Epithelial cell of prostate (primary cell): ENCODE results near the gene UPK1B.
A peak's percentile ranks its signal among the peaks of the same experiment; 100 is the strongest.
"Not testable (repeated sequence)": the region's sequence is repeated elsewhere in the genome, so short reads cannot be mapped to it uniquely, and the experiment has no call there.

Experiments used
- DNase-seq: peaks from one replicate; pipeline ENCODE4 v3.0.0-alpha.2; 2011; ENCODE audit warnings: low read depth, low spot score
- H3K27ac ChIP-seq: fragments of 450-650 bp; 2 replicates; pipeline ENCODE4 v1.5.1; 2017; ENCODE audit warnings: mild to moderate bottlenecking

Gene UPK1B

DNA sequence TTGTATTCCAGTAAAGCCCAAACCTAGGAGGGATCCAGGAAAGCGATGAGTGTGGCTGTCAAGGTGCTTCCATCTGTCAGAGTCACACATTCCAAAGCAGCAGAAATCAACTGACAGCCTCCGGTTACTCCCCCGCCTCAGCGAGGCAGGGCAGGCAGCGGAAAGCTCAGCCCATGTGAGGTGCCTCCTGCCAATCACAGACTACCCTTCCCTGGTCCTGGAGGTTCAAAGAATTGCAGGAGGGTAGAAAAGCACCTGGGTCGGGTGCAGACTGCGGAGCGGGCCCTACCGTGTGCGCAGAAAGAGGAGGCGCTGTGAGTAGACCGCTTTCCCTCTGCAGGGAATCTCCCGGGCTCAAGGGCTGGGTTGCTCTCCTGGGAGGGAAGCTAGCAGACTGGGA is at the start of gene UPK1B:
Gene UPK1B (plus strand): TSS at position 274 of the 400 bp plus-strand sequence. CDS start 13,144 bp downstream, outside the sequence.
- no peak for DNase-seq
- H3K27ac ChIP-seq, result no peak within 1 kb of the TSS

GRCh38 chr3:119125342-119125741 is 48.1 kb upstream of the UPK1B start:
- no peak overlapping the region for H3K27ac ChIP-seq
- DNase-seq, result no peak

GRCh38 chr3:119125742-119126504 is 47.5 kb upstream of the UPK1B start:
- no peak overlapping the region for H3K27ac ChIP-seq
- DNase-seq, result no peak

GRCh38 chr3:119130291-119130690 is 43.1 kb upstream of the UPK1B start:
- DNase-seq, H3K27ac ChIP-seq: not testable (repeated sequence)

DNA sequence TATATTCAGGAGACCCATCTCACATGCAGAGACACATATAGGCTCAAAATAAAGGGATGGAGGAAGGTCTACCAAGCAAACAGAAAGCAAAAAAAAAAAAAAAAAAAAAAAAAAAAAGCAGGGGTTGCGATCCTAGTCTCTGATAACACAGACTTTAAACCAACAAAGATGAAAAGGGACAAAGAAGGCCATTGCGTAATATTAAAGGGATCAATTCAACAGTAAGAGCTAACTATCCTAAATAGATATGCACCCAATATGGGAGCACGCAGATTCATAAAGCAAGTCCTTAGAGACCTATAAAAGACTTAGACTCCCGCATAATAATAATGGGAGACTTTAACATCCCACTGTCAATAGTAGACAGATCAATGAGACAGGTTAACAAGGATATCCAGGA is 41.1 kb upstream of the UPK1B start:
- DNase-seq, H3K27ac ChIP-seq: not testable (repeated sequence)

GRCh38 chr3:119139360-119139759 is 34.0 kb upstream of the UPK1B start:
- not testable (repeated sequence) for DNase-seq, H3K27ac ChIP-seq

- H3K27ac ChIP-seq, result no peak overlapping the region
- no peak for DNase-seq
Measured at GRCh38 chr3:119140466-119140865, 32.9 kb upstream of the UPK1B start.

GRCh38 chr3:119145128-119145499 is 28.3 kb upstream of the UPK1B start:
- no peak overlapping the region for H3K27ac ChIP-seq
- no peak for DNase-seq

GRCh38 chr3:119145500-119146167 is 27.8 kb upstream of the UPK1B start, which contains the start of gene TEX55:
Gene TEX55, plus strand, starts transcription at chr3:119146165. Its CDS starts 25 bp downstream, at chr3:119146190.
- no peak within 1 kb of the TSS for H3K27ac ChIP-seq
- peak; percentile 12 for DNase-seq

DNA sequence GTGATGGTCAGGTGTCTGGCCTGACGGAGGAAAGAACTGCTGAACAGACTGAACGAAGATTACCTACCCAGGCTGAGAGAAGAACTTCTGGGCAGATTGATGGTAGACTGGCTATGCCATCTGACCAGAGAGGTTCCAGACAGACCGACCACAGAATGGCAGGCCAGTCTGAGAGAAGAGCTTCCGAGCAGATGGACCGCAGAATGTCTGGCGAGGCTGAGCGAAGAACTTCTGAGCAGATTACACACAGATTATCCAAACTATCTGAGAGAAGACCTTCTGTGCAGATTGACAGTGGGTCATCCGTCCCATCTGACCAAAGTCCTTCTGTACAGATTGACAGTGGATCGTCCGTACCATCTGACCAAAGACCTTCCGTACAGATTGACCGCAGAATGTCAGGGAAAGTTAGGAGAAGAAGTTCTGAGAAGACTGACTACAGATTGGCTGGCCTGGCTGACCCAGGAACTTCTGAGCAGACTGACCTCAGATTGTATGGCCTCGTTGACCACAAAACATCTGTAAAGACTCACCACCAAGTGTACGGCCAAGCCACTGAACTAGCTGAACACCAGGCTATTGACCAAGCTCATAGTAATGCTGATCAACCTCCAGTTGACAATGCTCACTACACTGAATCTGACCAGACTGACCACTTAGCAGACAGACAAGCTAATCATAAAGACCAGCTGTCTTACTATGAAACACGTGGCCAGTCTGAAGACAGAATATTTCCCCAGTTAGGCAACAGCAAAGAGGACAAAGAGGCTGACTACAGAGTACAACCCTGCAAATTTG is 26.6 kb upstream of the UPK1B start:
- no peak overlapping the region for H3K27ac ChIP-seq
- no peak for DNase-seq

DNA sequence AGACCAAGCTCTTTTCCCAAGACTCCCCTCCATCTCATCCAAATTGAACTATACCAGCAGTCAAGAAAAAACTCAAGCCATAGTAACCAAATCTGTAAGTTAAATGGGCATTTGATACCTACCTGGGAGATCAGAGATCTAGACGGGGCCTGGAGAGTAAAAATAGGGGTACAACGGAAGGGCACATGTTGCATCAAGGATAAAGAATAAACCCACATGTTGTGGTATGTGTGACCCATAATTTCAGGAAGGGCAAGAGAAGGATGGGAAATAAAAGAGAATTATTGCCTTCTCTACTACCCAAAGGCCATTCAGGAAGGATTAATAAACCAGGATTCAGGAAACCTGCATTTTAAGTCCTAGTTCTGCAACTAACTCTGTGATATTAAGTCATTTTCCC is 25.9 kb upstream of the UPK1B start:
- no peak for DNase-seq
- no peak overlapping the region for H3K27ac ChIP-seq

DNA sequence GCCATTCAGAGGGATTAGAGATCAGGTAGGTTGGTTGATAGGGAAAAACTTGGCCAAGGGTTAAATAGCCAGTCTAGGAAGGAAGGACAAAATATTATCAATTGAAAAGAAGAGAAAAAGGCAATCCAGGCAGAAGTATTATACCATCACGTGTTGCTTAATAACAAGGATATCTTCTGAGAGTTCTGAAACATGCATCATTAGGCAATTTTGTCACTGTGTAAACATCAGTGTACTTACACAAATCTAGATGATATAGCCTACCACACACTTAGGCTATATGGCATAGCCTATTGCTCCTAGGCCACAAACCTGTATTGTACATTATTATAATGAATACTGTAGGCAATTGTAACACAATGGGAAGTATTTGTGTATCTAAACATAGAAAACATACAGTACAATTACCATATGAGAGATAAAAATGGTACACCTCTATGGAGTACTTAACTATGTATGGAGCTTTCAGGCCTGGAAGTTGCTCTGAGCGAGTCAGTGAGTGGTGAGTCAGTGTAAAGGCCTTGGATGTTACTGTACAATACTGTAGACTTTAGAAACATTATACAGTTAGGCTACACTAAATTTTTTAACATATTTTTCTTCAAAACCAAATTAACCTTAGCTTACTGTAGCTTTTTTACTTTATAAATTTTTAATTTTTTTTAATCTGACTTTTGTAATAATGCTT is 24.8 kb upstream of the UPK1B start:
- H3K27ac ChIP-seq, result peak overlapping the region; percentile 51
- DNase-seq, result peak; percentile 43

- peak overlapping the region; percentile 51 for H3K27ac ChIP-seq
- DNase-seq, result peak; percentile 31
Measured at GRCh38 chr3:119149484-119149883, 23.9 kb upstream of the UPK1B start.

DNA sequence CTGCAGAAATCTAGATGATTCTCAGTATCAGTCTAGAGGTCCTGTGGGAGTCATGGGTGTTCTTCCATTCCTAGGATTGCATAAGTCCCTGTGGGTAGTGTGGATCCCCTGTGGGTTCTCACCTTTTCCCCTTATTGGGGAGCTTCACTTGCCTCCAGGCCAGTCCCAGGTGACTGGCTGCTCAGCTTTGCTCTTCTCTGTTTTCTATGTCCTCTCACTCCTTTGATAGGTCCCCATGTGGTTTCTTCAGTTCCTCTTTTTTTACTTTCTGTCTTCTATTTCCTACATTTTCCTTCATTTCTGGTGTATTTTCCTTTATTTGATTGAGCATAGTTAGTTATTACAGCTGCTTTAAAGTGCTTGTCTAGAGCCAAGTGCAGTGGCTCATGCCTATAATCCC is 16.5 kb upstream of the UPK1B start:
- H3K27ac ChIP-seq, result no peak overlapping the region
- DNase-seq, result no peak

GRCh38 chr3:119157971-119158370 is 15.4 kb upstream of the UPK1B start:
- H3K27ac ChIP-seq, result no peak overlapping the region
- no peak for DNase-seq

GRCh38 chr3:119160361-119160760 is 13.0 kb upstream of the UPK1B start:
- DNase-seq, result peak; percentile 73
- peak overlapping the region; percentile 72 for H3K27ac ChIP-seq

DNA sequence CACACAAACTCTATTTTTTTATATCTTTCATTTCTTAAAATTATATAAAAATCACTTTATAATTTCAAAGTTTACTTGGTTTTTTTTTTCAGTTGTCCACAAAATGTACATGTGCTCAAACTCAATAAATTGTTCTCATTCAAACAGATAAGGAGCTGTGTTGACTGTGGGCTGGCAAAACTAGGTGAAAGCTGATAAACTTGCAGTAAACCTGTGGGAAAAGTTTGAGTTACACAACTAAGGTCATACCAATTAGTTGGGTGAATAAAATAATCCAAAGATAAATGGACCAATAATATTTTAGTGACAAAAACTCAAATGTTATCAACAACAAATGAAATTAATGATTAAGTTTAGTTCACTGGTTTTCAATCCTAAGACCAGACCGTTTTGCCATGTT is 12.6 kb upstream of the UPK1B start:
- peak overlapping the region; percentile 72 for H3K27ac ChIP-seq
- DNase-seq, result no peak

DNA sequence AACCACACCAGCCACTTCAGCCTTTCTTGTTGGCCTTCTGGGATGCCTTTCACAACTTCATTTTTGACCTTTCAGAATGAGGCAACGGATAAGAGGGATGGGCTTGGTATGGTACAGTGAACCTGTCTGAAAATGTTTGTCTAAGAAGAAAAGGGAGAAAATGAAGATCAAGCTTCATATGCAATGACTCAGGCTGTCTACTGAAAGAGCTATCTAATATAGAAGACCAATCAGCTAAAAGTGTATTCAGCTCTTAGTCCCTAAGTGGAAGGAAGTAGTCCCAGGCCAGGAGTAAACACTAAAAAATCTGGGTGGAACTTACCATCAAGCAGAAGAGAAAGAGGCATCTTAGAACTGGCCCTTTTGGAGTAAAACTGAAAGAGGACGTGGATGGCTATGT is 12.2 kb upstream of the UPK1B start:
- H3K27ac ChIP-seq, result peak overlapping the region; percentile 72
- DNase-seq, result peak; percentile 55

- not testable (repeated sequence) for H3K27ac ChIP-seq, DNase-seq
Measured at GRCh38 chr3:119164745-119165144, 8.7 kb upstream of the UPK1B start.

- H3K27ac ChIP-seq, result no peak overlapping the region
- DNase-seq, result no peak
Measured at GRCh38 chr3:119170821-119171220, 2.6 kb upstream of the UPK1B start.
